Retina (tissue), 1 donor: ENCODE measurements around the gene ZNF750.

Source experiments
- DNase-seq: peaks from one replicate; pipeline ENCODE4 v3.0.0-alpha.2; 2016

Gene ZNF750

DNA sequence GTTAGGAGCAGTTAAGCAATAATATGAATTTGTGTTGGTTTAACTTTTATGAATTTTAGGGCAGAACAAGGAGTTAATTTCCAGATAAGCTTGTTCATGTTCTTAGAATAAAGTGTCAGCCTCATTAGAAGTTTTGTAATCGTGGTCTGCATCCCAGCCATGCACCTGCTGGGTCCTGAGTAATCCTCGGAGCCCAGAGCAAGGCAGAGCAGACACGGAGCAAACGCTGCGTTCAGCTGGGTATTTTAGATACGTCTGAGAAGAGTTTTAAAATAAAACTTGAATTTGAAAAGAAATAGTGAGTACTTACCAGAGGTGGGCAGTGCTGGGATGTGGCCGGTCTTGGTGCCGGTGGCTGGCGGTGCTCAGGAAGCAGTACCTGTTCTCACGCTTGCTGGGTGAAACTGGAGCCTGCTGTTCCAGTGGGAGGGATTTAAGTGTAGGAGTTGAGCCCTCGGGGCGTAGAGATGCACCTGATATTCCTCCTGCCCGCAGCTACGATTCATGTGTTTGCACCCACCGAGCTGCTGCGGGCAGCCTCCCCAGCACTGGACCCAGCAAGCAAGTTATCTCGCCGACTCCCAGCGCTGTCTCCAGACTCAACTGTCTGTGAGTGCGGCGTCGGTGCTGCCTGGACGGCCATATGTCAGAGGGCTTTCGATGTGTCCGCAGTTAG lies at the start of gene ZNF750:
TSS of gene ZNF750 (minus strand) at position 406 of the 676 bp plus-strand sequence. CDS start 7,568 bp downstream, outside the sequence.
- DNase-seq = no peak

DNA sequence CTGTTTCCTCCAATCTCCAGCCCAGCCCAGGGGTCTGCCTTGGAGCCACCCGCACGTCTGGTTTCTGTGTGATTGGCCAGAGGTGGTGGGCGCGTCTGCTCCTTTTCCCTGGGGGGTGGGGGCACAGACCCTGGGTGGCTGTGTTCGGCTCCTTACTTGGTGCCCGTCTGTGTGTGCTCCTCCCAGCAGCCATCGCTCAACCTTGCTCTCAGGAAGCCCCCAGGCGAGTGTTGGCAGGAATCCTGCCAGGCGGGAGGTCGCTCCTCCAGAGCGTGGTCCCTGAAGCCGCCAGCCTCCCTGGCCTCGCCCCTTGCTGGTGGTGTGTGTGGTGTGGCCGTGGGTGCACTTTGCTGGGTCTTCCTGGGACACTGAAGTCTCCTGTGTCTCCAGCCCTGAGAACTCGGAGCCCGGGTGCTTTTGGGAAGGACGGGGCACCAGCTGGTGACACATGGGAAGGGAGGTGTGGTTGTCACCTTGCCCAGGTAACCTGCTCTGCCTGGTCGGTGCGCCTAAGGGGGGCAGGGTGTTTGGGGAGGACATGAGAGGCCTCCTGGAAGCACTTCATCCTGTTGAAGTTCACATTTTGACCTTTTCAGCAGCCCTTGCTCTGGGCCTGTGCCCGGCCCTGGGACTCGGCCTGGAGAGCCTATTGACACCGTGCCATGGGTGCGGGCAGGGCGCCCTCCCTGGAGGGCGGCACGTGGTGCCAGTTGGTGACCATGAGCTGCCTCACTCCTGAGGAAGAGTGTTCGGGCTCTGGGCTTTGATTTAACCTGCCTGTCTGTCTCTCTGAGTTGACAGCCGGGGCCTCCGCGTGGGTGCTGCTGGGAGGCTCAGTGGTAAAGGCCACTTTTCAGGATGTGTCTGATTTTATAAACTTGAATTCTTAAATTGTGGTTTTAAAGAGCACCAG lies 49.0 kb upstream of the ZNF750 start:
- DNase-seq = no peak

DNA sequence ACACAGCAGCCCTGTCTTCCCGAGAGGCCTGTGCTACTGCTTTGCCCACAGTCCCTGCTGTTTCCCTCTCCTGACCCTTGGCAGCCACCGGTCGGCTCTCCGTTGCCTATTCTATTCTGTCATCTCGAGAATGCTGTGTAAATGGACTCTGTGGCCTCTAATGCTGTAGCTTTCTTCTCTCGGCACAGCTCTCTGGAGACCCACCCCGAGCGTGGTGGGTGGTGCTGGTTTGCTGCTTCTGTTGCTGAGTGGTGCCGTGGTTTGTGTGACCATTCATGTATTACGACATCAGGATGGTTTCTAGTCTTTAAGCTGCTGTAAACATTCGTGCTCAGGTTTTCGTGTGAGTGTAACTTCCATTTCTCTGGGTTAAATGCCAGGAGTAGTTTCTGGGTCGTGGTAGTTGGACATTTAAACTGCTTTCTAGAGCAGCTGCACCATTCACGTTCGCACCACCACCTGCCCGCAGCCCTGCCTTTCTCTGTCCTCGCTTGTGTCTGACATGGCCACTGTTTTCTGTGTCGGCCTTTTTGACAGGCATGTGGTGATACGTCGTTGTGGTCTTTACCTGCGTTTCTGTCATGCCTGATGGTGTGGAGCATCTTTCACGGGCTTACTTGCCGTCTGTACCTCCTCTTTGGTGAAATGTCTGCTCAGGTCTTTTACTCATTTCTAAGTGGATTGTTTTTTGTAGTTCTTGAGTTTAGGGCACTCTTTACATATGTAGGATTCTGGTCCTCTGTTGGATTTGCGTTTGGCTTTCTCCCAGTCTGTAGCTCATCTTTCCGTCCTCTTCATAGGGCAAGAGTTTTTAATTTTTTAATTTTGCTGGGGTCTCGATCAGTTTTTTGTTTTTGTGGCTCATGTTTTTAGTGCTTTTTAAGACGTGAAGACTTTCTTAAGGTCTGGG lies 47.7 kb upstream of the ZNF750 start:
- DNase-seq = no peak

DNA sequence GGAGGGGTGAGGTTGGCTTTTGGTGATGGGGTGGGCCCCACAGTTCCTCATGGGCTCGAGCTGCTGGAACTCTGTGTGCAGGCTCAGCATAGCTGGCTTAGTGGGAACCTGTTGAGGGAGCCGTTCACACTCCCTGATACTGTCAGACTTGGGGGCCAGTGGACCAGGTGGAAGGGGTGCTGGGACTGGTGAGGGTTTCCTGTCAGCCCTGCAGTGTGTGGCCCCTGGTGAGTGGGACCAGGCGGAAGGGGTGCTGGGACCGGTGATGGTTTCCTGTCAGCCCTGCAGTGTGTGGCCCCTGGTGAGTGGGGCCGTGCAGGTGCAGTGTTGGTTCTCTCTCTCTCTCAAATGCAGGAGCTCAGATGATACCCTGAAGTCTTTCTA lies 45.1 kb upstream of the ZNF750 start:
- DNase-seq = no peak

- no peak for DNase-seq
Observed at GRCh38 chr17:82884341-82884969, 44.6 kb upstream of the ZNF750 start.

DNA sequence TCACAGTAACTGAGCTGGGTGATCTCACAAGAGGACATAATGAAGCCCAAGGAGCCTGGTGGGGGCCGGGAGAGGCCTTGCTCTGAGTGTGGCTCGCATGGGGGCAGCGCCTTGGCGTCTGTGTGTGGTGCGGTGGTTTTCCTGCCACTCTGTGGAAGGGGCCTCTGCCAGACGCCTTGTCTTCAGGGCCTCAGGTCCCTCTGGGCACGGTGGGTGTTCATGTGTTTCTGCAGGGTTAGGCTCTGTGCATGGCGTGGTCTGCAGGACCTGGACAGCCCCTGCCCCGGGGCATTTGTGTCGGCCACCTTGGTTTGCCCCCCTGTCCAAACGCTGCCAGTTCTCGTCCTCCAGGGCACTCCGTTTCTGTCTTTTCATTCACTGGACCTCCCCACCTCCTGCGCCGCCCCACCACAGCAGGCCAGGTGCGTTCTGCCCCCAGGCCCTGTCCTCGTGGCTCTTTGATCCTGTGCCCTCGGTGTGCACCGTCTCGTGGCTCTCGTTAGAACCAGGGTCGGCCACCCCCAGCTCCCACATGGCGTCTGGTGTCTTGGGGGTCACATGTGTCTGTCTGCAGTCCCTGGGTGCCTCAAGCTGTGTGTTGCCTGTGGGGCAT lies 43.7 kb upstream of the ZNF750 start:
- DNase-seq = no peak

- no peak for DNase-seq
Observed at GRCh38 chr17:82882715-82883418, 43.0 kb upstream of the ZNF750 start.

DNA sequence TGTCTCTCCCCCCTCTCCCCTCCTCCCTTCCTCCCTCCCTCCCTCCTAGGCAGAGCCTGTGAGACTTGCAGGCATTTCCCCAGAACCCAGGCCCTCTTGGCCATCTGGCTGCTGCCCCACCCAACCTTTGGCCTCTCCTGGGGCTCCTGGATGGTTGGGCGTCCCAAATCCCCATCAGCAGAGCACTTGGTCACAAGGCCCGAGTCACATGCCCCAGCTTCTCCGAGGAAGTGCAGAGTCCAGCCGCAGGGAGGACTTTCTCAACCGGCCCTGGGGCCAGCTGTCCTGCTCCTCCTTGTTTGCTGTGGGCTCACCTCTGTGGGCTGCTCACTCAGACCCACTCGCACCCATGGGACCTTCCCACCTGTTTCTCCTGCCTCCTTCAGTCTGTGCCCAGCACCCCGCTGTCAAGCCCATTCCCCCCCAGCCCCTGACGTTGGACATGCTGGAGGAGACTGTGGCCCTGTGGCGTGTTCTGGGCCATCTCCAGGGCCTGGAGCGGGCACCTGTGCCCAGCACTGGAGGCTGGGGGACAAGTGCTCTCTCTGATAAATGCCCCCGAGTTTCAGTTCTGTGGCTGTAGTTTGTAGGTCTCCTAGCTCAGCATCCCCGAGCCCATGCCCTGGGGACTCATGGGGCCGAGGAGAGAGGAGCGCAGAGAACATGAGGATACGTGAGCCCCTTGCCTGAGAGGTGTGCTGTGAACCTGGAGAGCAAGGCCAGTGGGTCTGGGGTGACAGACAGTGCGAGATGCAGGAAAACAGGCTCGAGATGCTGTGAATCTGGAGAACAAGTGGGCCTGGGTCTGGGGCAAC lies 42.3 kb upstream of the ZNF750 start:
- no peak for DNase-seq

DNA sequence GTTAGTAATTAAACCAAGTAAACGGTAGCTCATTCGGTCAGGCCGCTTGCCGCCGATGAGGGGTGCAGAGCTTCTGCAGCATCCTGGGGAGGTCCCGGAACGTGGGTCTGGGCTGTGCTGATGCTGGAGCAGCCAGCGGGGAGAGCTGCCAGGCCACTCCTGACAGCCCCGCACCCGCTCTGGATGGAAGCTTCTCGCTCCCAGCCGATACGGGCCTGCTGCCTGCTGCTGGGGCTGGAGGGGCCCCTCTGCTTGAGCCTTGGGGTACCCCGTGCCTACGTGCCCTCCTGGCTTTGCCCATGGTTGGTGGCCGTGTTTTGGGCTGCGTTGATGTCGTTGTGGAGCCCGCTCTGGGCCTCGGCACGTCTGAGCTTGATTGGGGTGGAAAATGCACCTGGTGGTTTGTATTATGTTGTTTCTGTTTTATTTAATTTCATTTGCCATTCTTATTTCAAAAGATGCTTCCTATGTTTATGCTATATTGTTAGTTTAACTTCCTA lies 41.6 kb upstream of the ZNF750 start:
- no peak for DNase-seq

- no peak for DNase-seq
Observed at GRCh38 chr17:82880620-82881323, 41.0 kb upstream of the ZNF750 start.

GRCh38 chr17:82879241-82879640 lies 39.4 kb upstream of the ZNF750 start:
- DNase-seq = no peak

DNA sequence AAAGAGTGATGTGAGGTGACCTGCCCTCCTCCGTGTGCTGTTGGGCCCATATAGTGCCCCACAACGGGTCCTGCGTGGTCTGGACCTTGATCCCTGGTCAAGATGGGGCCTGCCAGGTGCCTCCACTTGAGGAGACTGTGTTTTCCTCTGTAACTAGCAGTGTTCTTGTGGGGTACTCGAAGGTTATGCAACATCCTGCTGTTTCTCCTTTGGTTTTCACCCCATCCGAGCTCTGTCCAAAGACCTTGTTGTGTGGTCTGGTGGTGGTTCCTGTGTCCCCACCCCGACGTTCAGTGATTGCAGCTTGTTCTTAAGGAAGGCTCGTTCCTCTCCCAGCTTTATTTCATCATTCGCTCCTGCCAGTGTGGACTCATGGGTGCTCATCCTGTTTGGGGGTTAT lies 38.7 kb upstream of the ZNF750 start:
- DNase-seq = no peak

GRCh38 chr17:82876602-82877379 lies 37.0 kb upstream of the ZNF750 start:
- DNase-seq = no peak

- DNase-seq = no peak
Observed at GRCh38 chr17:82876149-82876548, 36.3 kb upstream of the ZNF750 start.

DNA sequence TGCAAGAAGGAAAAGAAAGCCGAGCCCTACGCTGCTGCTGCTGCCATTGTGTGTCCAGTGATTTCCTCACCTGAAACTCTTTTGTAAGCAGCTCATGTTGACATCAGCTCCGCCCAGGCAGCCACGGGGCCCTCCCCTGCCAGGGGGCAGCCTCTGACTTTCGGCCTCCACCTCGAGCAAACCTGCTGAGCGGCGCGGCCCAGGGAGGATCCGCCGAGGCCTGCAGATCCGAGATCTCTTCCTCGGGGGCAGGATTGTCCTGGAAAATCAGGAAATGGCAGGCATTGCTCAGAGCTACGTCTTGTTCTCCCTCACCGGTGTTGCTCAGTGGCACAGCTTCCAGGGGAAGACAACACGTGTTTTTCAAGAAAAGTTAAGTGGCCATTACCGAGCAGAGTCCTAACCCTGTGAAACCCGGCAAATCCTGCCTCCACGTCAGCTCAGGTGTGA lies 35.6 kb upstream of the ZNF750 start:
- no peak for DNase-seq

- DNase-seq = no peak
Observed at GRCh38 chr17:82874011-82874835, 34.4 kb upstream of the ZNF750 start.

DNA sequence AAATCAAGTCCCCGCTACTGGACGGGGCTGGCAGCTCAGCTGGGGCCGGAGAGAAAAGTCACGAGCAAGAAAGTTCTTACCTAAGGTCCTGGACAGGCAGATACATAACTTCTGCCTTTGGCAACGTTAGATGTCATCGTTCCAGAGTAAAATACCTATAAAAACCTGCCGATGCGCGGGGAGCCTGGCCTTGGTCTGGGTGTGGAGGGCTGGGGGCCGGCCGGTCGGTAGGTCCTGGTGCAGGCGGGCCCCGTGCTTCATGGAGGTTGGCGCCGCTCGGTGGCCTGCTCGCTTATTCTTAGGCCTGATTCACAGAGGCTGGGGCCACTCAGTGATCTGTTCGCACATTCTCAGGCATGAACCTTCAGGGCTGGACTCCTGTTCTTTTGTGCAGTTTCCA lies 33.7 kb upstream of the ZNF750 start:
- DNase-seq = no peak
